Dedifferentiated amniotic fluid mesenchymal stem cell (primary cell): ENCODE data around the gene TUBGCP4.
"Not testable (repeated sequence)": the region's sequence is repeated elsewhere in the genome, so short reads cannot be mapped to it uniquely, and the experiment has no call there.

Experiments
- DNase-seq: peaks from one replicate; pipeline ENCODE4 v3.0.0-alpha.2; 2016; ENCODE audit errors: extremely low spot score

TUBGCP4 gene

DNA sequence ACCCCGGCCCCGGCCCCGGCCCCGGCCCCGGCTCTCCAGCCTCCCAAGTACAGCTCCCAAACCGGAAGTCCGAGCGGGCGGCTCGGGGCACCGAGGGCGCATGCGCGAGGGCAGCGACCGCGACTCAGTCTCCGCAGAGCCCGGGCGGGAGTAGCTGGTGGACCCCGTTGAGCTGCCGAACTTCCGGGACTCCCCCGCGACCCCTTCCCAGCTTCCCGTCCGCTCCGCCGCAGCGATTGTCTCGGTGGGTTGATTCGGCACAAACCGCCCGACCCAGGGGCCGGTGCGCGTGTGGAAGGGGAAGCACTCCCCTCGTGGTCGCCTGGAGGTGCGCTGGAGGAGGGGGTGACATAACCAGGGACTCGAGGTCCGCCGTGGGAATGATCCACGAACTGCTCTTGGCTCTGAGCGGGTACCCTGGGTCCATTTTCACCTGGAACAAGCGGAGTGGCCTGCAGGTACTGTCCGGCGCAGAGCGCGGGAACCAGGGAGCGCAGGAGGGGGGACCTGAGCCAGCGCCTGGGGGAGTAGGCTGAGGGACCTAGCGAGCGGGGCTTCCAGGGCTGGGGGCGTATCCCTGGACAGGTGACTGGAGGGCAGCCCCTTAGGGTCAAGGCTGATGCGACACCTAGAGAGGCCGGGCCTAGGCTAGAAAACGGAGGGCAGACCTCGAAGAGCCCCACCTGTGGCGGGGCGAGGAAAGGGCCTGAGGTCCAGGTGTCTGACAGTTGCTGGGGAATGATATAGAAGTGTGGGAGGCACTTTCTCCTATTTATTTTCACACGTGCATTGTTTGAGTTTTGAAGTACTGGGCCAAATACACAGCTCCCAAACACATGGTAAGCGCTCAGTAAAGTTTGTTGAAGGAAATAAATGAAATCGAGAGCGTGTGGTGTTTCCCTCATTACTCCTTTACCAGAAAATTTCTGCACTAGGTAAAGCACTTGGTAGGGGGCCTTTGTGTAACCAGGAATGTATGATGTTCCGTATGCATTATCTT lies at the start of gene TUBGCP4, which contains the start of gene ZSCAN29:
TUBGCP4 (plus strand) TSS at position 127 of the 1,000 bp plus-strand sequence; CDS start at position 381, 254 bp downstream.
ZSCAN29 (minus strand) TSS at position 69 of the 1,000 bp plus-strand sequence. CDS start 1,130 bp downstream, outside the sequence.
- peak; percentile 65 for DNase-seq

- no peak for DNase-seq
Observed at GRCh38 chr15:43325039-43325684, 45.7 kb upstream of the TUBGCP4 start.

GRCh38 chr15:43329217-43329959 lies 41.5 kb upstream of the TUBGCP4 start:
- no peak for DNase-seq

DNA sequence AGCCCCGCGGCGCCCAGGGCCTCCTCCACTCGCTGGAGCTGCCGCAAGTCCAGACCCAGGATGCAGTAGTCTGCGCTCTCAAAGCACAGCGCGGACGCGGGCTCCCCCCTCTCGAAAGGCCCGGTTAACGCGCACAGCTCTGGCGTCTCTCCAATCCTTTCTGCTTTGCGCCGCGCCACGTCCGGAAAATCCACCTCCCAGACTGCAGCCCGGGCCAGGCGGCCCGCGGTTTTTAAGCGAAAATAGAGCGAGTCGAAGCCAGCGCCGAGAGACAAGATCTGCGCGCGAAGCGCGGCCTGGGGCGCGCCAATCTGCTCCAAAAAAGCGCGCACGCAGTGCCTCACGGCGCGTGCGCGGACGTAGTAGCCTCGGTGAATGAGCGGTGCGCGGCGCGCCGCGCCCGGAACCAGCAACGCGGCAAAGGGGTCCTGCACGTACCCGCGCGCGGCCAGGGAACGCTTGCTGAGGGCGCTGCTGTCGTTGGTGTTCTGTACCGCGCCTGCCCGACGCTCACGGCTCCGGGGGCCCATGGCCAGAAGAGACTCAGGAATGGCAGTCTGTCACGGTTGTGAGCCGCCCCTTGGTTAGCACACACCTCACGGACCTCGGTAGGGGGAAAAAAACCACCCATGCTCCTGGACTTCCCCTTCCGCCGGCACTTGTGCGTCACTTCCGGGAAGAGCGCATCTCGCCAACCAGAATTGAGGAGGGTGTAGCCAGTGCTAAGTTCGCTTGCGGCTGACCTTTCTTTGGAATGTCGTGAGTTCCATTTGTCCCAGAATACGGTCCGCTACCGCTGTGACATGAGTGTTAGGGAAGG lies 40.7 kb upstream of the TUBGCP4 start, which contains the start of gene LCMT2:
LCMT2 (minus strand) TSS at position 614 of the 820 bp plus-strand sequence; CDS start at position 530, 84 bp downstream.
- DNase-seq: peak; percentile 93

DNA sequence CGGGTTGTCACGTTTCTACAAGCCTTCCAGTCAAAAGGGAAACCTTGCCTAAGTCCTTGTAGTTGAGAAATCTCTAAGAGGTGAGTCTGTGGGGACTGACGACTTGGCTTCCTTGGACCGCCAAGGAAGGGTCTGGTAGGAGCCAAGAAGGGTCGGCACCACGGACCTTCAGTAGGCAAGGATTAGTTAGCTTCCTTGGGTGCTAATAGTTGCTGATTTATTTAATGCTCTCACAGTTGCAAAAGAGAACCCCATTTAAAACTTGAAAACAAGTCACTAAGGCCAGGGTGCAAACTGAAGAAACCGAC lies 40.2 kb upstream of the TUBGCP4 start:
- DNase-seq: no peak

DNA sequence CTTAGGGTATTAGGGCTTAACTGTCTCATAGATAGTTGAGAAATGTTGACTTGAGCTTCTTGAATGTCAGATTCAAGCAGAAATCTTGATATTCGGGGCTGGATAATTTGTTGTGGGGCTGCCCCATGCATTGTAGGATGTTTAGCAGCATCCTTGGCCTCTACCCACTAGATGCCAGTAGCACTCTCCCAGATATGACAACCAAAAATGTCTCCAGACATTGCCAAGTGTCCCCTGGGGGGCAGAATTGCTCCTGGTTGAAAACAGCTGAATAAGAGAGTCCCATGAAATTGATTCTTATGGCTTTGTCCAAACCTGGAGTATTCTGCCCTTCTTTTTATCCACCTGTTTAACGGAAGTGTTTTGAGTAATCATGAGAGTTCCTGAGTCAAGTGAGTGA lies 24.6 kb upstream of the TUBGCP4 start:
- DNase-seq: no peak

DNA sequence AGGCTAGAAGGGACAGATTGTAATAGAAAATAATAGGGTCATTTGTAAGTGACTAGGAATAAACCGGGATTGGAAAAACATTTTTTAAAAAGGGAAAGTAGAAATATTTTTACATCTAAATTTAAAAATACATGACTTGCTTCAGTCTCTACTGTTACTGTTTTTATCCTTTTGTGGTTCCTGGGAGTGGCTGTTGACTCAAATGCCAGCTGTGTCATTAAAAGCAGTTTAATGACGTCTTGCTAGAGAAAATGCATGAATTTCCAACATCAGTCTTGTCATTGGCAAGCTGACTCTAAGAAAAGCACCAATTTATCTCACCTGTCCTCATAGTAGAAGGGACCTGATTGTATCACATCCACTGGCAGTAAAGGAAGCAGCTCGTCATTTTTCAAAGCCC lies 23.8 kb upstream of the TUBGCP4 start:
- DNase-seq: no peak

- DNase-seq: no peak
Observed at GRCh38 chr15:43352693-43353382, 18.1 kb upstream of the TUBGCP4 start.

GRCh38 chr15:43360821-43361220 lies 10.1 kb upstream of the TUBGCP4 start:
- no peak for DNase-seq

GRCh38 chr15:43361313-43361903 lies 9.5 kb upstream of the TUBGCP4 start:
- DNase-seq: no peak

DNA sequence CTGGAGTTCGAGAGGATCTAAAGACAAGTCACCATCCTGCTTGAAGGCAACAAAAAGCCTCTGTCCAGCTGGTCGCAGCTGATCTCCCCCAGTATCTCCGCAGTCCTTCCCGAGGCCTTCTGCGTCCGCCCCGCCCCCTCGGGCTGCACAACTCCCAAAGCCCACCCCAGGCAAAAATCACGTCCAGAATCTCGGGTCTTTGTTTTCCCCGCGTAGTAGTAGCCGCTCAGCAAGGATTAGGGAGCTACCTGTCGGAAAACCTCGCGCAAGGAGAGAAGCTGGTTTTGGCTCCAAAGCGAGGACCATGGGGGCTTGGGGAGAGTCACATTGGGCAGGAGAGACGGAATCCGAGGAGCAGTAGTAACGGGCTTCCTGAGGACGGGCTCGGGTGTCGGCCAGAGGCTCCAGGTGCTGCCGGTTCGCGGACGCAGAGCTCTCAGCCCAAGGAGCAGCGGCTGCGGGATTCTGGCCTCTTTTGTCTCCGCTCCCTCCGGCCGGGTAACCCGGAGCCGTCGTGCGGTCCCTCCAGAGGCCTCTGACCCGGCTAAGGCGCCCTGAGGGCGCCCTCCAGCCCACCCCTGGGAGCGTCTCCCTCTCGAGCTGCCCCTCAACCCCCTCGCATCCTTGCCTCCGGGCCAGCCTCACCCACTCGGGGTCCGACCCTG lies 459 bp upstream of the TUBGCP4 start:
- no peak for DNase-seq

GRCh38 chr15:43376017-43376705 lies 5.3 kb downstream of the TUBGCP4 start:
- DNase-seq: peak; percentile 29

- no peak for DNase-seq
Observed at GRCh38 chr15:43378601-43379000, 7.7 kb downstream of the TUBGCP4 start.

DNA sequence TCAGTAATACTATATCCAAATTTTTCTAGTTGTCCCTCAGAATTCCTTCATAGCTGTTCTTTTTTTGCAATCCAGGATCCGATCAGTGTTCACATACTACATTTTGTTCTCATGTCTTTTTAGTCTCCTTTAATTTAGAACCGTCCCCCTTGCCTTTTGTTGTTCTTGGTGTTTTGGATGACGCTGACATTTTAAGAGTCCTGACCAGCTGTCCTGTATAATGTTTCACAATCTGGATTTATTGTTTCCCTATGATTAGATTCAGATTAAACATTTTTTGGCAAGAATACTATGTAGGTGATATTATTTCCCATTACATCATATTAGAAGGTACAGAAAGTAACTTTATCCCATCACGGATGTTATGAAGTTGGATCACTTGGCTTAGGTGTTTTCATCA lies 11.4 kb downstream of the TUBGCP4 start:
- DNase-seq: no peak

- DNase-seq: no peak
Observed at GRCh38 chr15:43383070-43383469, 12.2 kb downstream of the TUBGCP4 start.

GRCh38 chr15:43390723-43391122 lies 19.8 kb downstream of the TUBGCP4 start:
- no peak for DNase-seq

DNA sequence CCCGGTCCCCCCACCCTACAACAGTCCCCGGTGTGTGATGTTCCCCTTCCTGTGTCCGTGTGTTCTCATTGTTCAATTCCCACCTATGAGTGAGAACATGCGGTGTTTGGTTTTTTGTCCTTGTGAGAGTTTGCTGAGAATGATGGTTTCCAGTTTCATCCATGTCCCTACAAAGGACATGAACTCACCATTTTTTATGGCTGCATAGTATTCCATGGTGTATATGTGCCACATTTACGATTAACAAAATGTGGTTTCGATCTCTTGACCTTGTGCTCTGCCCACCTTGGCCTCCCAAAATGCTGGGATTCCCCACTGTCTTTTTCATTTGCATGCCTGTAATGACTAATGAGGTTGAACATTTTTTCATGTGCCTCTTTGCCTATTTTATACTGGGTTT lies 22.7 kb downstream of the TUBGCP4 start:
- DNase-seq: not testable (repeated sequence)

GRCh38 chr15:43402255-43402654 lies 31.4 kb downstream of the TUBGCP4 start:
- DNase-seq: no peak

DNA sequence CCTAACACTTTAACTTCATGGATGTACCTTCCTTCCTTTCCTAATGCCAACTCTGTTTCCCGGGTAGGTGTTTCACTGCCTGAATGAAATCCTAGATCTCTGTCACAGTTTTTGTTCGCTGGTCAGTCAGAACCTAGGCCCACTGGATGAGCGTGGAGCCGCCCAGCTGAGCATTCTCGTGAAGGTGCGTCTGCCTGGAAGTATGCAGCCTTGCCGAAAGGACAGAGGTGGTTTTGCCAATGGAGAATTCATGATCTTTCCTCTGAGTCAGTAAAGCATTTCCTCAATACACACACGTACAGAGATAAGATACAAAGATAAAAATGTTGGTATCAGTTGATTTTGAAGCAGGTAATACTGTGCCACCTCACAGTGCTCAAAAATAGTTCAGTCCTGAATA lies 32.7 kb downstream of the TUBGCP4 start:
- no peak for DNase-seq
